Measurements from ENCODE around the gene TRPC4AP.
"Not testable (repeated sequence)": the region's sequence is repeated elsewhere in the genome, so short reads cannot be mapped to it uniquely, and the experiment has no call there.

Gene TRPC4AP

DNA sequence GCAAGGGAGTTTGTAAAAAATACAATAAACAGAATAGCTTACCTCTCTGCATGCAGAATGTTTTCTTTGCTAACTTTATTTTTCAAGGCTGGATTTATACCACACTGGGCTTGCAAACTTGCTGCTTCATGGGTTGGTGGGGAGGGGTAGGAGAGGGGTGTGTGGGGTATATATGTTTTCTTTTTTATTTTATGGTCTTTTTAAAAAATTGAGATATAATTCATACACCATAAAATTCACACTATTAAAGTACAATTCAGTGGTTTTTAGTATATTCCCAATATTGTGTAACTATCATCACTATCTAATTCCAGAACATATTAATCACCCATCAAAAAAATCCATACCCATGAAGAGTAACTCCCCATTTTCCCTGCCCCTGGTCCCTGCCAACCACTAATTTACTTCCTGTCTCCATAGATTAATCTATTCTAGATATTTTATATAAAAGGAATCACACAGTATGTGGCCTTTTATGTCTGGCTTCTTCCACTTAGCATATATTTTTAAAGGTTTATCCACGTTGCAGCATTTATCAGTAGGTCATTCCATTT is 14.3 kb upstream of the TRPC4AP start:
- no peak for DNase-seq (ENCODE audit: extremely low read depth in 1 of 2, low read depth in 1 of 2)

DNA sequence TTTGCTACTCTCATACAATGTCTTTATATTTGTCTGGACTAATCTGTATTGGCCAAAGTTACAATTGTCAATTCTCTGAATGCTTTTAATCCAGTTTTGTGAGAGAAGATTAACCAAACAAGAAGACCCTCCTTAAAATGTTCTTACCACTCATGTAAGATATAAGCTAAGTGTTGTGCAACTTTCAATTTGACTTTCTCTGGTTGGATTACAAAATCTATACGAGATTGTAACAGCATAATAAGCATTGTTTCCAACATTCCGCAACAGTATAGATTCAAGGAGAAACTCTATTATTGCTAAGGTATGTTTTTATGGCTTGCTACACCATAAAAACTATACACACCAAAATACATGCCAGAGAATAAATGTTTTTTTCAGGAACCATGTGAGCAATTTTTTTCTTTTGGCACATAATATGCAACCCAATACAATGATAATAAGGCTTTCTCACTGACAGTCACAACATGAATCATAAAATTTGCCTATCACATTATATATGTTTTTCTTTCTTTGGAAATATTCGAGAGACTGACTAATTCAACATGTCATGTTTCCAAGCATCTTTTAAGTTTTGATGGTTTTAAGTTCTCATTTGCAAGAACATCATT is 12.2 kb upstream of the TRPC4AP start:
- no peak for DNase-seq (ENCODE audit: extremely low read depth in 1 of 2, low read depth in 1 of 2)

DNA sequence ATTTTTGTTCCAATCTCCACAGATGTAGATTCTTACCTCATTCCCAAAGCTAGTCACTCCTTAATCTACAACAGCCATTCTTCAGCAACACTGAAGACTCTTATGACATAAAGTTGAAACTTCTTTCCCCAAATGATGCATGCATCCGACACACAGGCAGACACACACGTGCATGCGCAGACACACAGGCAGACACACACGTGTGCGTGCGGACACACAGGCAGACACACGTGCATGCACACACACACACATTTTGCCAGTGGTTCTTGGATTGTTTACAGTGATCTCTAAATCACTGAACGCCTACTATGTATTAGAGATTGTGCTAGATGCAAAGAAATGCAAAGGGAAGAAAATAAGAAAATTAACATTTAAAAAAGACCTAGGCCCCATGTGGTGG is 9.0 kb upstream of the TRPC4AP start:
- no peak for DNase-seq (ENCODE audit: extremely low read depth in 1 of 2, low read depth in 1 of 2)

DNA sequence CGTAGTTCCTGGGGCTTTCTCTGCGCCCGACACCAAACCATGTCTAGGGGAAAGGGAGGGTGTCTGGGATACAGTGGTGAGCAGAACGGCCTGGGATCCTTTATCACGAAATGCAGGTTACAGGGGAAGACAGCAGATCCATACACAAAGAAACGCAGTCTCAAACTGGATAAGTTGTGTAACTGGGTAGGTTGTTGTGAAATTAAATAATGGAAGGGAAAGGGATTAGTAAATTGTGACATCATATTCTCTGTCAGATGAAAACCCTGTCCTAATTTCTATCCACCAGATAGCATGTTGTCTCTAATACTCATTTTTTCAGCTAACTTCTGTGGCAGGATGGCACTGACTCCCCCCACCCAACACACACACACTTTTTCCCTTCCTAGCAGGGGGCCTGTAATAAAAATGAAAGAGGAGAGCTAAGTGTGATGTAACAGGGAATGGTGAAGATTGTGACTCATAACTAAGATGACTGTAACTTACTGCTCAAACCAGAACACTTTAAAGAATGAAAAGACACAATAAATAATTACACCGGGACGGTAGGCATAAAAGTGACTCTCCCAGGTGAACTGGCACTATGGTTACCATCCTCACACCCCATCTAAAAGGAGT is 769 bp upstream of the TRPC4AP start:
- no peak for DNase-seq (ENCODE audit: extremely low read depth in 1 of 2, low read depth in 1 of 2)

DNA sequence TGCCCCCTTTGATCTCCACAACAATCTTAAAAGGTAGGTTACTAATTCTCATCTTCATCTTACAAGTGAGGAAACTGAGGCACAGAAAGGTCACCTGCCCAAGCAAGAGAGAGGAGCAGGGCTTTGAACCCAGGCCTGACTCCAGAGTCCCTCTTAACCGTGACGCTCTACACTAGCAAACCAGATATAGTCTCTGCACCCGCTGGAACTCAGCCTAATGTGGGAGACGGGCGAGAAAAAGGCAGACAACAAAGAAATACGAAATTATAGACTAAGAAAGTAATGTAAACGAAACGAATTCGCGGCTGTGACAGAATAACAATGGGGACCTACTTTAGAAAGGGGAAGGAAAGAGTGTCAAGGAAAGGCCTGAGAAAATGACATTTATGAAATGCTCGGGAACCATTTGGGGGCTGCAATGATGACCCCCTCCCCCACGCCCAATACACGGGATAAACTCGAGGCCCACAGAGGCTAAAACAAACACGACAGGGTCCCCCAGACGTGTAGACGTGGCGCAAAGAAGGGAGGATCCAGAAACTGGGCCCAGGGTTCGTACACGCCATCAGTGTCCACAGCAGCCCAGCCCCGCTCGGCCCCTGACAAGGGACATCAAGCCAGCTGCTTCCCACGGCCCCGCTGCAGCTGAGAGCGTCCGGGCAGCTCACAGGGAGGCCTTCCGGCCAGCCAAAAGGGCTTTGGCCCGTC is 637 bp downstream of the TRPC4AP start:
- DNase-seq (ENCODE audit: extremely low read depth in 1 of 2, low read depth in 1 of 2), result no peak

DNA sequence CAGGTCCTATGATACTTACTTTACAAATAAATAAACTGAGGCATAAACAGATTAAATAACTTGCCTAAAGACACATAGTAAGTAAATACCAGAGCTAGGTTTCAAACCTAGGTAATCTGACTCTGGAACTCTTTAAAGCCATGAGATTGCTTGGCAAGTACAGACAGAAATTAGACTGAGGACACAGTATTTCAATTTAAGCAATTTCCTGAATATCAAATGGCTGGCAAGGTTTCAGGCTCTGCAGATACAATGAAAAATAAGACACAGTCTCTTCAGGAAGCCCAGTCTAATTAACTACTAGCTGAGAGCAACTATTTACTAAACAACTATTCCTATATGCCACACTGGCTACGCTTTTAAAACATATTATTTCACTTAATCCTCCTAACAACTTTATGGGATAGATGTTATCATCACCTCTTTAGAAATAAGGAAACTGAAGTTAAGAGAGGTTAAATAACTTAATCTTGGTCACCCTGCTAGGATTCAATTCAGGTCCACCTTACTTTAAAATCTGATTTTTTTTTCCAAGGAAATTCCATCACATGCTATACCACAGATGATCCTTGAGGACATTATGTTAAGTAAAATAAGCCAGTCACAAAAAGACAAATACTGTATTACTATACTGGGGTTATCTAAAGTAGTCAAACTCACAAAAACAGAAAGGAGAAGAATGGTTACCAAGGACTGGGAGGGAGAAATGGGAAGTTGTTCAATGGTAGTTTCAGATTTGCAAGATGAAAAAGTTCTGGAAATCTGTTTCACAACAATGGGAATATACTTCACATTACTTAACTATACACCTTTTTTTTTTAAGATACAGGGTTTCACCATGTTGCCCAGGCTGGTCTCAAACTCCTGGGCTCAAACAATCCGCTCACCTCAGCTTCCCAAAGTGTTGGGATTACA is 4.1 kb downstream of the TRPC4AP start:
- no peak for DNase-seq (ENCODE audit: extremely low read depth in 1 of 2, low read depth in 1 of 2)

DNA sequence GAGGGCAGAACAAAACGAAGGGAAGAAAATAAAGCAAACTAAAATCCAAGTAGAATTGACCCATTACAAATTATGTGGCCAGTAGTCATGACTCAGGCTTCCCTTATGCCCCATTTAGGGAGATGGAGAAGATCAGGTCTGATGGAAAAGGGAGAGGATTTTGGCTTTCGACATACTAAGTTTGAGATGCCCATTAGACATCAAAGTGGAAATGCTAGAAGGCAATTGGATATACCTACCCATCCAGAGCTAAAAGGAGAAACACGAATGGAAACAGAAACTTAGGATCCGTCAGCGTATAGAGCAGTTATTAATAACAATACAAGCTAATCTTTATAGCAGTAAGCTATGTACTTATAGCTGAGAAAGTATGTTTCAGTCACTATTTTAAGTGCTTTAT is 4.8 kb downstream of the TRPC4AP start:
- no peak for DNase-seq (ENCODE audit: extremely low read depth in 1 of 2, low read depth in 1 of 2)

DNA sequence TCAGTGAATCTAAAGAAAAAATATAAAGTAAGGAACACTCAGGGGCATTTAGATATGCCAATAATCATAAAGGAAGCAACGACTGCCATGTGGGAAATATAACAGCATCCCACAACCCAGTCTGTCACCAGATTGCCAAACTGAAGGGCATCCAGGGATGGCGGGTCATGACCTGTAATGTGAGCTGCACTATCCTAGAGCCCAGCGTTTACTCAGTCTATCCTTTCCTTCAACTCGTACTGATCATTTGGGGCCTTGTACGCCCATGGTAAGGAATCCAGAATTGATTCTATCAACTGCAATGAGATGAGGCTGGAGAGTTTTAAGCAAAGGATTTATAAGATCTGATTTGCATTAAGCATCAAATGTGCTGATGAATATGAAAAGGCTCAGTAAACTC is 5.3 kb downstream of the TRPC4AP start:
- no peak for DNase-seq (ENCODE audit: extremely low read depth in 1 of 2, low read depth in 1 of 2)

DNA sequence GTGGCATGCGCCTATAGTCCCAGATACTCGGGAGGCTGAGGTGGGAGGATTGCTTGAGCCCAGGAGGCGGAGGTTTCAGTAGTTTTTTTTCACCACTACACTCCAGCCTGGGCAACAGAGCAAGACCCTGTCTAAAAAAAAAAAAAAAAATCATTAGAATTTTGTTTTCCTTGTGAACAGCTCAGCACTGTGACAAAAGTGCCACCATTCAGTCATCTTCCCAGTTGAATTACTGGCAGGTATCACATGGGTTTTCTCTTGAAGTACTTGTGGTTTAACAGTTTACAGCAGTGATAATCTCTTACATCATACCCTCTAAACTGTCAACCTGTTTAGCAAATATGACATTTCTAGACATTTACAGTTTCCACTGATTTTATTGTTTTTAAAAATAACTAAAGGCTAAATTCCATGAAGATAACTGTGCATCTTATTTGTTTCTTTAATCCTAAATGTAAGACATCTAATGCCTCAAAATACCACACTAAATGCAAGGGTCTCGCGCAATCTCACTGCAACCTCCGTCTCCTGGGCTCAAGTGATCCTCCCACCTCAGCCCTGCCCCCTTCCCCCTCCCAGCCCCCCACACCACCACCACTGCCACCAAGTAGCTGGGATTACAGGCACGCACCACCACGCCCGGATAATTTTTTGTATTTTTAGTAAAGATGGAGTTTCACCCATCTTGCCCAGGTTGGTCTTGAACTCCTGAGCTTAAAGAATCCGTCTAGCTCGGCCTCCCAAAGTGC is 7.0 kb downstream of the TRPC4AP start:
- no peak for DNase-seq (ENCODE audit: extremely low read depth in 1 of 2, low read depth in 1 of 2)

DNA sequence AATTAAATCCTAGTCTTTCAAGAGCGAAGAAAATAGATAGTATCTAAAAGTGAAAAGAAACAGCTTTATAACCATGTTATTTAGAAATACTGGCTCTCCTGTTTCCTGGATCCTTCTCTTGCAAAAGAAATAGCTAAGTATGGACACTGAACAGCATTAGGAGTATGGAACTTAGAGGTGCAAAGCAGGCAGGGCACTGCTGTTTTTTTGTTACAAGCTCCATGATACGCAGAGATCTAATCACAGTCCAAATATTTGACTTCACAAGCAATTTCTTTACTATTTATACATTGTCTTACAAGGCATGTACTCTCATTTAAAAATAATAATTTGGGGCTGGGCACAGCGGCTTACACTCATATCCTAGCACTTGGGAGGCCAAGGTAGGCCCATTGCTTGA is 7.6 kb downstream of the TRPC4AP start:
- DNase-seq (ENCODE audit: extremely low read depth in 1 of 2, low read depth in 1 of 2), result no peak

DNA sequence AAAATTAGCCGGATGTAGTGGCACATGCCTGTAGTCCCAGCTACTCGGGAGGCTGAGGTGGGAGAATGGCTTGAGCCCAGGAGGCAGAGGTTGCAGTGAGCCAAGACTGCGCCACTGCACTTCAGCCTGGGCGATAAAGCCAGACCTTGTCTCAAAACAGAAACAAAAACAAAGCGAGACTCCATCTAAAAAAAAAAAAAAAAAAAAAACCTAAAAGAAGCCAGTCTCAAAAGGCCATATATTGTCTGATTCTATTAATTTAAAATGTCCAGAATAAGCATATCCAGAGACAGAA is 12.3 kb downstream of the TRPC4AP start:
- not testable (repeated sequence) for DNase-seq (ENCODE audit: extremely low read depth in 1 of 2, low read depth in 1 of 2)

DNA sequence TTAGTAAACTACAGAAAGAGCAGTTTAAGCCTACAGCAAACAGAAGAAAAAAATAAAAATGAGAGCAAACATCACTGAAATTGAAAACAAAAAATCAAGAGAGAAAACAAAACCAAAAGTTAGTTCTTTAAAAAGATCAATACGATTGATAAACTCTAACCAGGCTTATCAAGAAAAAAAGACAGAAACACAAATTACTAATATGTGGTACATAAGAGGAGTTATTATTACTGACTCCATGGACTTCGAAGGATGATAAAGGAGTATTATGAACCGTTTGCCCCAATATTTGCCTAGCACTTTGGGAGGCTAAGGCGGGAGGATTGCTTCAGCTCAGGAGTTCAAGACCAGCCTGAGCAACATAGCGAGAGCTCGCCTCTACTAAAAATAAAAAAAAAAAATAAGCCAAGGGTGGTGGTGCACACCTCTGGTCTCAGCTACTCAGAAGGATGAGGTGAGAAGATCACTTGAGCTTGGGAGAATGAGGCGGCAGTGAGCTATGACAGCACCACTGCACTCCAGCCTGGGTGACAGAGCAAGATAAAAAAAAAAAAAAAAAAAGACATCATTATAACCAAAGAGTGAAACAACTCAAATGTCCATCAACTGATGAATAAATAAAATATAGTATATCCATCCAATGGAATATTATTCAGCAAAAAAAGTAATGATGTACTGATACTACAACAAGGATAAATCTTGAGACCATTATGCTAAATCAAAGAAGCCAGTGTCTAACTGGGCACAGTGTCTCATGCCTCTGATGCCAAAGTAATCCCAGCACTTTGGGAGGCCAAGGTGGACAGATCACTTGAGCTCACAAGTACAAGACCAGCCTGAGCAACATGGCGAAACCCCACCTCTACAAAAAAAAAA is 12.9 kb downstream of the TRPC4AP start:
- no peak for DNase-seq (ENCODE audit: extremely low read depth in 1 of 2, low read depth in 1 of 2)

DNA sequence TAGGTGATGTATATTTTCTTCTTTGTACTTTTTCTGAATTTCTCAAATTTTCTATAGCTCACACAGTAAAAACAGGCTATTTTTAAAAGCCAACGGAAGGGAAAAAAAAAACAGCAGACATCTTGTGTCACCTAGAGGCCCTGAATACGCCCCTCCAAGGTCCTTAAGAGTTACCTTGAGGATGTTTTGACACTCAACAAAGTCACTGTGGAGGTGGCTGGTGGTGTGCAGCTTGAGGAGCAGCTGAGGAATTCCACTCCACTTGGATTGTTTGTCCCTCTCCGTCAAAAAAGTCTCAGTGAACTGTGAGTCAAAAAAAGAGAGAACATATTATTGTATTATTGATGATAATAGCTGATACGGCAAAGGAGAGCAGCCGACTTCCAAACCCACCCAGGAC is 14.7 kb downstream of the TRPC4AP start:
- DNase-seq (ENCODE audit: extremely low read depth in 1 of 2, low read depth in 1 of 2), result no peak

DNA sequence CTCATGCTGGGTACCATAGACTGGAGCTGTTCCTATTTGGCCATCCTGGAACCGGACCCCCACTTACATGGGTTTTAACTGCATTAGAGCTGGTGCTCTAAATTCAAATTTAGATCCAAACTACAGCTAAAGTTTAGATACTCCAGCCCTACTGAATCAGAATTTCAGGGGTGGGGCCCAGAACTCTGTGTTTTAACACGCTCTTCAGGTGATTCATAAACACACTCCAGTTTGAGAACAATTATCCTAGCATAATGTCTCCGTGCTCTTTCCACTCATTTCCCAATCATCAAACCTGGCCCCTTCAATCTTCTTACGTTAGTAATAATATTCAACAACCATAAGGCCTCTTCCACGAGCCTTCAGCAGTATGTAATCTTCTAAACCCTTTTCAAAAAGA is 15.3 kb downstream of the TRPC4AP start:
- no peak for DNase-seq (ENCODE audit: extremely low read depth in 1 of 2, low read depth in 1 of 2)

DNA sequence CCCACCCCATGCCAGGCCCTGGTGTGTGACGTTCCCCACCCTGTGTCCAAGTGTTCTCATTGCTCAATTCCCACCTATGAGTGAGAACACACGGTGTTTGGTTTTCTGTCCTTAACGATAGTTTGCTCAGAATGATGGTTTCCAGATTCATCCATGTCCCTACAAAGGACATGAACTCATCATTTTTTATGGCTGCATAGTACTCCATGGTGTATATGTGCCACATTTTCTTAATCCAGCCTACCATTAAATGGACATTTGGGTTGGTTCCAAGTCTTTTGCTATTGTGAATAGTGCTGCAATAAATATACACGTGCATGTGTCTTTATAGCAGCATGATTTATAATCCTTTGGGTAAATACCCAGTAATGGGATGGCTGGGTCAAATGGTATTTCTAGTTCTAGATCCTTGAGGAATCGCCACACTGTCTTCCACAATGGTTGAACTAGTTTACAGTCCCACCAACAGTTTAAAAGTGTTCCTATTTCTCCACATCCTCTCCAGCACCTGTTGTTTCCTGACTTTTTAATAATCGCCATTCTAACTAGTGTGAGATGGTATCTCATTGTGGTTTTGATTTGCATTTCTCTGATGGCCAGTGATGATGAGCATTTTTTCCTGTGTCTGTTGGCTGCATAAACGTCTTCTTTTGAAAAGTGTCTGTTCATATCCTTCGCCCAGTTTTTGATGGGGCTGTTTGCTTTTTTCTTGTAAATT is 21.0 kb downstream of the TRPC4AP start:
- not testable (repeated sequence) for DNase-seq (ENCODE audit: extremely low read depth in 1 of 2, low read depth in 1 of 2)

DNA sequence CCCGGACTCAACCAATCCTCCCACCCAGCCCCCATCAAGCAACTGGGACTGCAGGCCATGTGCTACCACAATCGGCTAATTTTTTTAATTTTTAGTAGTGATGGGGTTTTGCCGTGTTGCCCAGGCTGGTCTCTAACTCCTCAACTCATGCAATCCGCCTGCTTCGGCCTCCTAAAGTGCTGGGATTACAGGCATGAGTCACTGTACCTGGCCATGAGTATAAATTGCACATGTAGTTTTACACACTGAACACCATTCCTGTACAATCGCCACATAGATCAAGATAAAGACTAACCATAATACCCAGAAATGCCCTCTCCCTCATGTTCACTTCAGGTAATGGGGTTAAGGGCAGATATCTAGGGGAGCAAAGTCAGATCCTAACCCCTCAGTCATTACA is 26.4 kb downstream of the TRPC4AP start:
- DNase-seq (ENCODE audit: extremely low read depth in 1 of 2, low read depth in 1 of 2), result no peak

DNA sequence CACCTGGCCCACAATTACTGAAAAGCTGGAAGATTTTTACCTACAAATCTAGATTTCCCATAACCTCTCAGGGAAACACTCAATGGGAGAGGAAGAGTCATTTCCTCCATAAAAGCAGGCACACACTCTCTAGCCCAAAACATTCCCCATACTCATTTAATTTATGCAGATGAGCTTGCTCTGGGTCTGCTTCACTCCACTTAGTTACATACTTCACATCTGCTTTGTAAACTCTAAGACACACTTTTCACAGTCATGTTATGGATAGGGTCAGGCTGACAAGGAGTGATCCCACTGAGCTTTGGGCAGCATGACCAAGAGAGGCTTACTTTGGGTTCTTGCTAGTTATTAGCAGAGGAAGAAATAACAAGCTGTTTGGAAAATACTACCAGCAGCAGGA is 27.4 kb downstream of the TRPC4AP start:
- no peak for DNase-seq (ENCODE audit: extremely low read depth in 1 of 2, low read depth in 1 of 2)

DNA sequence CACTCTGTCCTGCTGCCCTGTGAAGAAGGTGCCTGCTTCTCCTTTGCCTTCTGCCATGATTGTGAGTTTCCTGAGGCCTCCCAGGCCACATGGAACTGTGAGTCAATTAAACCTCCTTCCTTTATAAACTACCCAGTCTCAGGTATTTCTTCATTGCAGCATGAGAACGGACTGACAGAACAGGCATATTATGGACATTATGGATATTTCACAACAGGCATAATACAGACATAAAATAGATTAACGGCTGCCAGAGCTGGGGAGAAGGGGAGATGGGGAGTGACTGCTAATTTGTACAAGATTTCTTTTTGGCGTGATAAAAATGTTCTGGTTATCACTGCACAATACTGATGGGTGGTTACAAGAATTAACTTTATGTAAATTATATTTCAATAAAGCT is 29.4 kb downstream of the TRPC4AP start:
- DNase-seq (ENCODE audit: extremely low read depth in 1 of 2, low read depth in 1 of 2), result no peak

DNA sequence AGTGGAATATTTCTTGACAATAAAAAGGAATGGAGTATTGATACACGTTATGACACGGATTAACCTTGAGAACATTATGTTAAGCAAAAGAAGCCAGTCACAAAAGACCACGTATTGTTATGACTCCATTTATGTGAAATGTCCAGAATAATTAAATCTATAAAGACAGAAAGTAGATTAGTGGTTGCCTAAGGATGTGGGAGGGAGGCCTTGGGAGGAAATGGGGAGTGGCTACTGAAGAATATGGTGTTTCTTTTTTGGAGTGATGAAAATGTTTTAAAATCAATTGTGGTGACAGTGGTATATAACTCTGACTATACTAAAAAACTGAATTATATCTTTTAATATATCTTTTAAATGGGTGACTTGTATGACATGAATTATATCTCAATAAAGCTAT is 30.1 kb downstream of the TRPC4AP start:
- no peak for DNase-seq (ENCODE audit: extremely low read depth in 1 of 2, low read depth in 1 of 2)
